Measurements from ENCODE around the gene MAT2A.

The MAT2A gene

DNA sequence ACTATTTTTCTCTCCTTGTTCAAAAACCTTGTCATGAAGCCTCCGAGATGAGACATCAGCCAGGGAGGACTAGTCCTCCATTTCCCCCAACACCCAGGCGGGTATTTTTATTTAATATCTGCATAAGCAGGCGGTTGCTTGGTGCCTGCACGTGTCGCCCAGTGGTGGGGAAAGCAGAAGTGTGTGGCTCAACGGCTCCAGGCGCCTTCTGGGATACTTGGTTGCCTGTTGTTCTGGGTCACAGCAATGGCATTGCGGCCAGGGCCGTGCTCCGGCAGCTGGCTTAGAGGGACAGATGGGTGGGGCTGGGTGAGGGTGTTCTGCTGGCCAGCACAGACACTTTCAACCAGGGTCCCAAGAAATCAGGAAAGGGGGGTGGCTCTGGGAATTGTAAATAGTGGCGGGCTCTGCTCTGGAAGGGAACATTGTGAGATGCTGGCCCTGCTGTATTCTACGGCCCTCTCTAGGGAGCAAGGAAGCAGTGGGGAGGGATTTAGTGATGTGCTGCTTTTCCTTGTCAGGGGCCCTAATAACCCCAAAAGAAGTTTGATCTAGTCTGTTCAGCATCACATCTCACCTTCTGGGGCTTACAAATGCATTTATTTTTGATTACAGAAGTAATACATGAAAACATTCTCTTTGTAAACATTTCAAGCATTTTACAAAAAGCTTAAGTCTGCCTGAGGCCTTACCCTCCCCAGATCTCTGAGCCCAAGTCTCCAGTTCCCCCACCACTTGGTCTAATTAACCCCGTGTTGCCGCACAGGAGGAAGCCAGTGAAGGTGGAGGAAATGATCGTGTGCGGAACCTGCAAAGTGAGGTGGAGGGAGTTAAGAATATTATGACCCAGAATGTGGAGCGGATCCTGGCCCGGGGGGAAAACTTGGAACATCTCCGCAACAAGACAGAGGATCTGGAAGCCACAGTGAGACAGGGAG, 39.5 kb downstream of the MAT2A start:
- no peaks in the 10 kb centered on the region for H3K36me3 ChIP-seq
- DNase-seq = no peak
- H3K4me3 ChIP-seq (ENCODE audit: low read depth, low read length) = no peak overlapping the region
- no peaks in the 10 kb centered on the region for H3K27me3 ChIP-seq
- no peaks in the 10 kb centered on the region for H3K4me1 ChIP-seq
- no peaks in the 10 kb centered on the region for H3K9me3 ChIP-seq
- TF ChIP-seq, protein P1, sequence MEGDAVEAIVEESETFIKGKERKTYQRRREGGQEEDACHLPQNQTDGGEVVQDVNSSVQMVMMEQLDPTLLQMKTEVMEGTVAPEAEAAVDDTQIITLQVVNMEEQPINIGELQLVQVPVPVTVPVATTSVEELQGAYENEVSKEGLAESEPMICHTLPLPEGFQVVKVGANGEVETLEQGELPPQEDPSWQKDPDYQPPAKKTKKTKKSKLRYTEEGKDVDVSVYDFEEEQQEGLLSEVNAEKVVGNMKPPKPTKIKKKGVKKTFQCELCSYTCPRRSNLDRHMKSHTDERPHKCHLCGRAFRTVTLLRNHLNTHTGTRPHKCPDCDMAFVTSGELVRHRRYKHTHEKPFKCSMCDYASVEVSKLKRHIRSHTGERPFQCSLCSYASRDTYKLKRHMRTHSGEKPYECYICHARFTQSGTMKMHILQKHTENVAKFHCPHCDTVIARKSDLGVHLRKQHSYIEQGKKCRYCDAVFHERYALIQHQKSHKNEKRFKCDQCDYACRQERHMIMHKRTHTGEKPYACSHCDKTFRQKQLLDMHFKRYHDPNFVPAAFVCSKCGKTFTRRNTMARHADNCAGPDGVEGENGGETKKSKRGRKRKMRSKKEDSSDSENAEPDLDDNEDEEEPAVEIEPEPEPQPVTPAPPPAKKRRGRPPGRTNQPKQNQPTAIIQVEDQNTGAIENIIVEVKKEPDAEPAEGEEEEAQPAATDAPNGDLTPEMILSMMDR (IDR thresholded peaks at IDR 0.05; ENCODE audit: low read depth, low read length) = no peak

DNA sequence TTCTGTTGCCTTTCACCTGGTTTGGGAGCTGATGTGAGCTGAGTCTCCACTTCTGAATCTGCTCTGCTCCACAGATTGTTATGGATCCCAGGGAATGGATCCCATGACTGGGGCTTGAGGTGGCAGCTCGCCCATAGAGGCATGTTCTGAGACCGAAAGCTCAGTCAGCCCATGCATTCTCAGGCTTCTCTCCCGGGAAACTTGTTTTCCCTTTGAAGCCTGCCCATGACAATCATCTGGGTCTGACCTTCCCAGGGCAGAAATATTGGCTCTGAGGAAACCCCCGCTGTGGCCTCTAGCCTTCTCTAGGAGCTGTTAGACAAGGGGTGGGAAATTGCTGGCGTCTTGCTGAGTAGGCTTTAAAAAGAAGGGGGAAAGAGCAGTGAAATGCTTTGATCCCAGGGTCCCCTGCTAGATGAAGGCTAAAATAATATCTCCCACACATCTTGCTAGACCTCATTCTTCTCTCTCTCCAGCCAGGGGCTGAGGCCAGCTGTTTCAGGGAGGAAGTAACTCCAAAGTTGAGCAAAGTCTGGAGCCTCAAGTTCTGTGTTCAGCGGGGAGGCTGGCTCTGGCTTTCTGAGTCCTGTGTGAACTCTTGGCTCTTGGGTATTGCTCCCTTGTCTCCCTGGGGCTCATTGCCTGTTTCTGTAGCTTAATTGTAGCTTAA, 40.4 kb downstream of the MAT2A start:
- TF ChIP-seq, protein P1 (IDR thresholded peaks at IDR 0.05; ENCODE audit: low read depth, low read length) = no peak
- Histone ChIP-seq H3K9me3 (no peaks in the 10 kb centered on the region), H3K27me3 (no peaks in the 10 kb centered on the region), H3K4me3 (ENCODE audit: low read depth, low read length) (no peak overlapping the region), H3K36me3 (no peaks in the 10 kb centered on the region), H3K4me1 (no peaks in the 10 kb centered on the region)
- no peak for DNase-seq

DNA sequence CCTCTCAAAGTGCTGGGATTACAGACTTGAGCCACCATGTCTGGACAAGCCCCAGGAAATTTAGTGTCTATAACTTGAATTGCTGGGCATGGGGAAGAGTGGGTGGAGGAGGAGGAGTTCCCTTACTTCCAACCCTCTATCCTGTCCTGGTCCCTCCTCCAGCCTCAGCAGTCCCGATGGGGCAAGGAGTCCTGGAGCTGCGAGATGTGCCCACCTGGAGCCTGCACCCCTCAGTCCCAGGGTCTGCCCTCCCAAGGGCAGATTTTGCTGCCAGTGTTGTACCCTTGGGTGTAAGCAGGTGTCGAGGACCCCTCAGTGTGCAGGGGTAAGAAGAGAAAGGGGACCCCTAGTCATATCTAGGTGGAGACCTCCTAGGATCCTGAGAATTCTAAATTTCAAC, 41.2 kb downstream of the MAT2A start:
- TF ChIP-seq, protein P1 (IDR thresholded peaks at IDR 0.05; ENCODE audit: low read depth, low read length) = no peak
- Histone ChIP-seq H3K9me3 (no peaks in the 10 kb centered on the region), H3K4me1 (no peaks in the 10 kb centered on the region)

DNA sequence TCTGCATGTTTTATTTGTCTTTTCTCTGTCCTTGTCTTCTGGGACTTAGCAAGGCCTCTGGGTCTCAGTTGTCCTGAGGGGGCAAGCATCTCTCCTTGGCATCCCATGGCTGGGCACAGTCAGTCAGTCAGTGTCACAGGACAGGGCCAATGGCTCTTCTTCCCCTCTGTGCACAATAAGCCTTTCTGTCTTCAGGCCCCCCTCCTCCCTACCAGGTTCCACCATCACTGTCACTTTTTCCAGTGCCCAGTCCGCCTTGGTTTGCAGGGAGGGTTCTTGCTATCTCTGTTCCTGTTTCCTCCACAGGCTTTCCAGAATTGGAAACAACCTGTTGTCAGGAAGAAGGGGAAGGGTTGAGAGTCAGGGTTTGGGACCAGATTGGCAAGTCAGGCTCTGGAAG, 43.5 kb downstream of the MAT2A start:
- Histone ChIP-seq H3K4me1 (no peaks in the 10 kb centered on the region), H3K36me3 (no peaks in the 10 kb centered on the region), H3K27me3 (no peaks in the 10 kb centered on the region), H3K9me3 (no peaks in the 10 kb centered on the region), H3K4me3 (ENCODE audit: low read depth, low read length) (no peak overlapping the region)
- TF ChIP-seq, protein P1 (IDR thresholded peaks at IDR 0.05; ENCODE audit: low read depth, low read length) = no peak
- DNase-seq = no peak

More for the DNA sequence above, 41.2 kb downstream of the MAT2A start:
- Histone ChIP-seq H3K36me3 (no peaks in the 10 kb centered on the region), H3K27me3 (no peaks in the 10 kb centered on the region), H3K4me3 (ENCODE audit: low read depth, low read length) (no peak overlapping the region)
- DNase-seq = no peak

DNA sequence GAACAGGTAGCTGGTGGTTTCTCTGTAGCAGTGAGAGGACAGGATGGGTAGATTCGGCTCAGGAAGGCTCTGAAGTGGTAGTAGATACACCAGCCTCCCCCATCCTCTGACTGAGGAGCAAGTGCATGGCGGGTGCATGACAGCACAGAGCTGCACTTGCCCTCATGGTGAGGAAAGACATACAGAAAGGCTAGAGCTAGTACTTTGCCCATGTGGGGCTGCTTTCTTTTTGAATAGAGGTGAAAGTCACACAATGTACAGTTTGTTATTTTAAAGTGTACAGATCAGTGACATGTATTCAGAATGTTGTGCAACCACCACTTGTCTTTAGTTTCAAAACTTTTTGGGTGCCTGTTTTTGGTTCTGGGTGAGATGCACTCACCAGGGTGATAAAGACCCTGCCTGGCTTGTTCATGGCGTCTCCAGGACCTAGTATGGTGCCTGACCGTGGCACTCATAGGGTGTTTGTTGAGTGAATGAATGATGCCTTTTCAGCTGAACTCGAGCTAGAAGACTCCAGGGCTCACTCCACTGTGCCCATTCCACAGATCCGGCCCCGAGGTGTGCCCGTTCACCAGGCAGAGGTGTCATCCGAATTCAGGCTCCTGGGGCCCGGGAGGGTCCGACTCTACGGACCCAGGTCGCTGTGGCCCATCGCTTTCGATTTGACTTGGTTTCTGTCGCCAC, 44.8 kb downstream of the MAT2A start:
- Histone ChIP-seq H3K27me3 (no peaks in the 10 kb centered on the region), H3K4me1 (no peaks in the 10 kb centered on the region), H3K36me3 (no peaks in the 10 kb centered on the region), H3K4me3 (ENCODE audit: low read depth, low read length) (no peak overlapping the region; the same call in 1 of the 2 replicates), H3K9me3 (no peaks in the 10 kb centered on the region)
- DNase-seq = no peak
- TF ChIP-seq, protein P1 (IDR thresholded peaks at IDR 0.05; ENCODE audit: low read depth, low read length) = no peak
